ENCODE results near the gene CASQ2. TPM values are rescaled to one million over a fixed set of nuclear protein-coding genes. Genes with fewer than 3 reads are reported as not detected.

Gene CASQ2
- polyA plus RNA-seq, 1 of the 3 experiments (the other 2 are of a cell fraction) = not detected

DNA sequence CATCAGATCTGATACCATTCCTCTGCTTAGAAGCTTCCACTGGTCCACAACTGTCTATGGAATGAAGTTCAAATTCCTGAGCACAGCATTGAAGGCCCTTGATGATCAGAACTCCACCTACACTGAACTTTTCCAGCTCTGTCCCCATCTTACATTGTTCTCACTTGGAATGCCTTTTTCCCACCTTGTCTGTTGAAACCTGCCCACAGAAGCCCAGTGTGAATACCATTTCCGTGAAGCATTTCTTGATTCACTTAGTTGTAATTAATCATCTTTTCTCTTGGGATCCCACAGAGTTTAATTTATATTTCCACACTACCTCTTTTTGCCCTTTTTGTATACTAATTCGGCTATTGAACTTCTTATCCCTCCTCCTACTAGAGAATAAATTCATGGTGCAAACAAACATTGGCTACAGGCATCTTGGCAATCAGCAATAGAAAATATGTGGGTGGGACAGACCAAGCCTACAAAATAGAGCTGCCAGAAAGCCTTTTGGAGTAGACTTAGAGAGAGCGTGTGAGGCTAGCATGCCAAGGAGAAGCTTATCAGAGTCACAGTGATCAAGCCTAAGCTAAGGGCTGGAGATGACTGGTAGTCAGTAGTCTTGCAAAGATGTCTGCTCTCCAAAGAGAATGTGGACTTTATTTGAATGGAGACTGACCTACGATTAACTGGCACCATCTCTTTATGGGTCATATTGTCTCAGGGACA, 46.3 kb upstream of the CASQ2 start:
- Histone ChIP-seq H3K4me2 (no peak overlapping the region), H3K4me3 (ENCODE audit: low read depth in 2 of 2, low read length in 1 of 2) (no peak overlapping the region), H3K4me1 (ENCODE audit: control insufficient read depth in 1 of 2, insufficient read depth in 2 of 2, low read depth in 1 of 2, low read length in 1 of 2) (peaks cover 0 to 7% of the 10 kb centered on the region in 2 experiments; a peak in 1 of 4 replicates), H4K20me1 (ENCODE audit: insufficient read depth) (no peaks in the 10 kb centered on the region), H3K36me3 (replicated peaks in 1 of 2; ENCODE audit: control insufficient read depth in 1 of 2, insufficient read depth in 2 of 2, low read length in 1 of 2) (no peaks in the 10 kb centered on the region), H3K27ac (ENCODE audit: low read depth in 2 of 2, low read length in 1 of 2) (no peak overlapping the region), H3F3A (replicated peaks; ENCODE audit: insufficient read depth) (no peaks in the 10 kb centered on the region), H3K79me2 (ENCODE audit: insufficient read depth) (no peaks in the 10 kb centered on the region), H3K9ac (no peak overlapping the region), H3K9me3 (no peaks in the 10 kb centered on the region), H3K9me2 (no peaks in the 10 kb centered on the region), H2AFZ (ENCODE audit: low read depth) (no peak overlapping the region), H3K27me3 (ENCODE audit: insufficient read depth) (no peaks in the 10 kb centered on the region; the same call in 1 of the 2 replicates)
- TF ChIP-seq, protein P1, sequence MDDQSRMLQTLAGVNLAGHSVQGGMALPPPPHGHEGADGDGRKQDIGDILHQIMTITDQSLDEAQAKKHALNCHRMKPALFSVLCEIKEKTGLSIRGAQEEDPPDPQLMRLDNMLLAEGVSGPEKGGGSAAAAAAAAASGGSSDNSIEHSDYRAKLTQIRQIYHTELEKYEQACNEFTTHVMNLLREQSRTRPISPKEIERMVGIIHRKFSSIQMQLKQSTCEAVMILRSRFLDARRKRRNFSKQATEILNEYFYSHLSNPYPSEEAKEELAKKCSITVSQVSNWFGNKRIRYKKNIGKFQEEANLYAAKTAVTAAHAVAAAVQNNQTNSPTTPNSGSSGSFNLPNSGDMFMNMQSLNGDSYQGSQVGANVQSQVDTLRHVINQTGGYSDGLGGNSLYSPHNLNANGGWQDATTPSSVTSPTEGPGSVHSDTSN (IDR thresholded peaks at IDR 0.05) = no peak
- TF ChIP-seq, protein P2, sequence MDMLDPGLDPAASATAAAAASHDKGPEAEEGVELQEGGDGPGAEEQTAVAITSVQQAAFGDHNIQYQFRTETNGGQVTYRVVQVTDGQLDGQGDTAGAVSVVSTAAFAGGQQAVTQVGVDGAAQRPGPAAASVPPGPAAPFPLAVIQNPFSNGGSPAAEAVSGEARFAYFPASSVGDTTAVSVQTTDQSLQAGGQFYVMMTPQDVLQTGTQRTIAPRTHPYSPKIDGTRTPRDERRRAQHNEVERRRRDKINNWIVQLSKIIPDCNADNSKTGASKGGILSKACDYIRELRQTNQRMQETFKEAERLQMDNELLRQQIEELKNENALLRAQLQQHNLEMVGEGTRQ (IDR thresholded peaks at IDR 0.05; ENCODE audit: borderline replicate concordance, low read depth, low read length) = no peak
- TF ChIP-seq FOXM1 (IDR thresholded peaks at IDR 0.05; ENCODE audit: low read depth) (no peak), RCOR1 (IDR thresholded peaks at IDR 0.05; ENCODE audit: low read length) (no peak), EZH2phosphoT487 (IDR thresholded peaks at IDR 0.05; ENCODE audit: borderline replicate concordance, low read depth) (no peak), FOSL2 (IDR thresholded peaks at IDR 0.05; ENCODE audit: borderline replicate concordance, low read depth) (no peak), MXI1 (IDR thresholded peaks at IDR 0.05; ENCODE audit: low read depth, low read length) (no peak), REST (IDR thresholded peaks at IDR 0.05; ENCODE audit: low read depth, low read length) (no peak), TCF12 (IDR thresholded peaks at IDR 0.05) (no peak), IRF3 (IDR thresholded peaks at IDR 0.05; ENCODE audit: low read depth, low read length) (no peak)
- CTCF ChIA-PET = interaction anchor here (1.0 to 1.3 kb wide), 4 partner anchors 16 to 166 kb away, joined by 3 to 8 read pairs (median 4); no protein-coding TSS in a partner anchor
- WGBS (ENCODE audit: low lambda C conversion rate) = 35% methylated on average over 4 of the region's 4 CpGs
- no peak for DNase-seq
- POLR2A ChIA-PET = no interaction called here

Data from SK-N-SH (cell line).